GM18505 (cell line): ENCODE results near the gene PELI3.
"Not testable (repeated sequence)": the region's sequence is repeated elsewhere in the genome, so short reads cannot be mapped to it uniquely, and the experiment has no call there.

Source experiments
- ATAC-seq: cut with Tn5 transposase; IDR thresholded peaks from one replicate; pipeline ENCODE4 v1.9.1; 2021; ENCODE audit not compliant: unreplicated experiment
- POLR2A ChIP-seq: IDR thresholded peaks from 4 replicates; pipeline ENCODE4 v1.6.1; 2011; ENCODE audit warnings: borderline replicate concordance; ENCODE audit not compliant: insufficient read depth, insufficient read length; ENCODE audit errors: extremely low read depth

The PELI3 gene

GRCh38 chr11:66432597-66432996, 34.1 kb upstream of the PELI3 start:
- no peak for TF ChIP-seq POLR2A
- no peak for ATAC-seq

DNA sequence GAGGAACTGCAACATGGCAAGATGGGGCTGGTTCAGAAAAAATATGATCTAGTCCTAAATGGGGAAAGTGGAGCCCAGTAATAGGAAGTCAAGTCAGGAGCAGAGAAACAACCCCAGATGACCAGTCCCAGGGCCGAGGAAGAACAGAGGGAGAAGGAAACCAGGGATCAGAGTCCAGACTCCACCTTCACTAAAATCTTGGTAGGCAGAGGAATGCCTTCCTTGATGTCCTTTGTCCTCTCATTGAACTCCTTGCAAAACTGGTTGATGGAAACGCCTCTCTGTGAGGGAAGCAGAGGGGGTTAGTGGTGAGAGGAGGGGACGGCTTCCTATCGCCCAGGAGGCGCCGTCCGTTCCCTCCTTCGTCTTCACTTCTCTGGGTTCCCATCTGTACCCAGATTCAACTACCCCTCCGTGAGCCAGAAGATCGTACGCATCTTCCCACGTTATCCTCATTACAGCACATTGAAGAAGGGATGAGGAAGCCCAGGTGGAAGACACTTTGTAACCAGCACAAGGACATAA, 28.7 kb upstream of the PELI3 start:
- no peak for TF ChIP-seq POLR2A
- no peak for ATAC-seq

DNA sequence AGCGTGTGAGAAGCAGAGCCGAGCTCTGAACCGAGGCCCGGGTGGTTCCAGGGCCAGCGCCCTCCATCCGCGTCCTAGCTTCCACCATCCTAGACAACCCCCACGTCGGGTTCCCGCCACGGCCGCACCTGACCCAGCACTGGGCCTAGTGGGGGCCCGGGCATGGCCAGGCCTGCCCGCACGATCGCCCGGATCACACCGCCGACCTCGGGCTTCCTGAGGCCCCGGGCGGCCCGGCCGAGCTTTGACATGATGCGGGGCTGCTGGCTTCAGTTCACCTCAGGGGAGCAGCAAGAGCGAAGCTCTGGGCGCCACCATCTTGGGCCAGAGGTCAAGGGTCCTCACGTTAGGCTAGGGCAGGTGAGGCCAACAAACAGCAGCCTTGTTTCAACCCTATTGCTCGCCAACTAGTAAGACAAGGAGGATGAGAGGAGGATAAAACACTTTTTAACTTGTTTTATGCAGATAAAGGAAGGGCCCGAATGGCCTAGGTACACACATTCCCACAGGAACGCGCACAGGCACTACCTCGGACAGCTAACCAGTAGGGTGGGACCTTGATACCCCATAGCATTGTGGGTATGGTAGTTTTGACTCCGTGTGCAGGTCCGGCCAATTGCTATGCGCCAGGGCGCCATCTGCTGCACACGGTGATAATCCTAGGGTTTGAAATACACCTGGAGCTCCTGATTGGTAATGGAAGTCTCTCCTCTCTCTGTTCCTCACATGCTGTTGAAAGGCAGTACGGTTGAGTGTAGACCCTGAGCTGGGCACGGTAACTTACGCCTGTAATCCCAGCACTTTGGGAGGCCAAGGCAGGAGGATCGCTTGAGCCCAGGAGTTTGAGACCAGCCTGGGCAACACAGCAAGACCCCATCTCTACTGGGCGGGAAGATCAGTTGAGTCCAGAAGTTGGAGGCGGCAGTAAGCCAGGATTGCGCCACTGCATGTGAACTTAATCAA, 27.9 kb upstream of the PELI3 start, which contains the start of gene MRPL11:
MRPL11 (minus strand) TSS at position 345 of the 963 bp plus-strand sequence; CDS start at position 251, 94 bp downstream.
- peak; percentile 51 for TF ChIP-seq POLR2A
- peak; percentile 88 for ATAC-seq

- ATAC-seq = not testable (repeated sequence)
Observed at GRCh38 chr11:66440101-66440939, 26.4 kb upstream of the PELI3 start.

- ATAC-seq = not testable (repeated sequence)
Observed at GRCh38 chr11:66440940-66441282, 25.8 kb upstream of the PELI3 start.

GRCh38 chr11:66443602-66444001, 23.1 kb upstream of the PELI3 start:
- TF ChIP-seq POLR2A = no peak

GRCh38 chr11:66447012-66447411, 19.7 kb upstream of the PELI3 start:
- ATAC-seq = no peak
- TF ChIP-seq POLR2A = no peak

More at GRCh38 chr11:66443602-66444001, 23.1 kb upstream of the PELI3 start:
- ATAC-seq = no peak

GRCh38 chr11:66448523-66448922, 18.2 kb upstream of the PELI3 start:
- no peak for TF ChIP-seq POLR2A
- no peak for ATAC-seq

GRCh38 chr11:66450560-66450959, 16.1 kb upstream of the PELI3 start:
- no peak for ATAC-seq
- no peak for TF ChIP-seq POLR2A

GRCh38 chr11:66451663-66452062, 15.0 kb upstream of the PELI3 start:
- TF ChIP-seq POLR2A = no peak
- ATAC-seq = no peak

DNA sequence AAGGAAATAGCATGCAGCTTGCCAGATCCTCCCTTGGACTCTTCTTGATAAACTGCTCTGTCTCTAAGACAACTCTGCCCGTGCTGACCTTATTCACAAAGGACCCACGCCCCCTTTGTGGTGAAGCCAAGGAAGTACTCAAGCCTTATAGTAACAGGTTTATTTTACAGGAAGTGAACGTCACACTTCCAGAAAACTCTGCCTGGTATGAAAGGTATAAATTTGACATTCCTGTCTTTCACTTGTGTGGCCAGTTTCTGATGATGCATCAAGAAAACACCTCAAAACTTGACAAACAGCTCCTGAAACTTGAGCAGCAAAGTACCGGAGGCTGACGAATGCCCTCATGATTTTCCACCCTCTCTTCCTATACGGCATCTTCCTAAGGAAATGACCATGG, 12.5 kb upstream of the PELI3 start:
- no peak for ATAC-seq
- no peak for TF ChIP-seq POLR2A

DNA sequence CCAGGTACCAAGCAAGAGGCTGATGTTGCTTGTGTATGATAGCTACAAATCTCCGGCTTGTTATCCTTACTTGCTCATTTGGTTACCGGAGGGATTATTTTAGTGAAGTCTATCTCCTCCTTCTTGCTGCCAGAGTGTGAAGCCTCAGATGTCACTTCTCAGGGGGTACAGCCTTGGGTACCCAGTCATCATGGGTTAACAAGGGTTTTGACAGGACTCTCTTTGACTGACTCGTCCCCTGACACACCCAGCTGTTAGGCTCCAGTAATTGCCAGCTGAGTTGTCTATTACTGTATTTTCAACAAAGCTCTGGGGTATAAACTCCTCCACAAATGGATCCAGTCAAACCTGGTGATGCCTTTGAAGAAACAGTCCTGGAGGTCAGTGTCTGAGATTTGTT, 11.9 kb upstream of the PELI3 start:
- TF ChIP-seq POLR2A = no peak
- no peak for ATAC-seq

- ATAC-seq = no peak
- TF ChIP-seq POLR2A = no peak
Observed at GRCh38 chr11:66457826-66458225, 8.9 kb upstream of the PELI3 start.
